Endometrium (tissue), 2 donors: ENCODE data around the gene NAP1L5.

Source experiments
- FAIRE-seq: peaks from 2 replicates; lab custom pipeline; 2012; peaks lifted over from hg19 to GRCh38; lab: Jason Lieb, UNC
- donor health status: control.
- donor health status: control.

Gene NAP1L5

GRCh38 chr4:88697588-88698329, at the start of gene NAP1L5:
Gene NAP1L5, minus strand, starts transcription at chr4:88697829. Its CDS starts 75 bp downstream, at chr4:88697754.
- FAIRE-seq = no peak

GRCh38 chr4:88747351-88747750, 49.7 kb upstream of the NAP1L5 start:
- no peak for FAIRE-seq

DNA sequence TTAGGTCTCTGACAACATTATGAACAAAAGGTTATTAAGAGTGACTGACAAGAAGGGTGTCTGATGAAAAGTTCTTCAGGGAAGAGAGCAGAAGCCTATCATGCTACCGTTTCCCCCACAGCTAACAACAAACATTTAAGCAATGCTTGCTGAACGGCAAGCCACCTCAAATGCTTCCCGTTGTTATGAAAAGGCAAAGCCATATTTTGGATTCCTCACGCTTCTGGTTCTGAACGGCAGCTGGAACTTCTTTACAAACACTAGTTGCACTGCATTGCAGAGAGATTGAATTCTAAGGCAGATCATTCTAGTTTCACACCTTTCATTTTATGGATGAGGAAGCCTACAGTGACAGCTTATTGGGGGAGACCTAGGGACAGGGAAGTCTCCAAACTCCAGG, 48.6 kb upstream of the NAP1L5 start:
- no peak for FAIRE-seq

DNA sequence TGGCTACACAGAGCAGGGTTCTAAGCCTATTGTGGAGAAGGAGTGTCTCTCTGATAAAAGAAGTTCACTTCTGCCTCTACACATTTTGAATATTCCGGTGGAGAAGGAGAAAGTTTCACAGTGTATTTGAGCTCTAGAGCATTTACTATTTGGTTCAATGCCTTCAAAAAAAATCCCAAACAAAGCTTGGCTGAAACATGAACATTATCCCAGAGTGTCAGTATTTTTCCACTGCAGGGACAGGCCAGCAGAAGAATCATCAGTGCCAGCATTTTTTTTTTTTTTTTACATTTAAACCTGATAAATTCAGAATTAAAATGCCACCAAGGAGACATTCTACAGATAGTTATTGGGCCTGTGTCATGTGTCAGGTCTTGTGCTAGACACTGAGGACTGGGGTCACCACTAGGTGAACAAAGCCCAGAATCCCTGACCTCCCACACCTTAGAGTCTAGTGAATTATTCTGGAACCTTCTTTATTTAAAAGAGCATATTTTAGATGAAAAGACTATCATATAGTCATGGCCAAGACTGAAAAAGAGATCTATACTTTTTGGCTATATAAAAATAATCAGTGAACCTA, 48.0 kb upstream of the NAP1L5 start:
- no peak for FAIRE-seq

GRCh38 chr4:88745175-88745574, 47.5 kb upstream of the NAP1L5 start:
- no peak for FAIRE-seq

DNA sequence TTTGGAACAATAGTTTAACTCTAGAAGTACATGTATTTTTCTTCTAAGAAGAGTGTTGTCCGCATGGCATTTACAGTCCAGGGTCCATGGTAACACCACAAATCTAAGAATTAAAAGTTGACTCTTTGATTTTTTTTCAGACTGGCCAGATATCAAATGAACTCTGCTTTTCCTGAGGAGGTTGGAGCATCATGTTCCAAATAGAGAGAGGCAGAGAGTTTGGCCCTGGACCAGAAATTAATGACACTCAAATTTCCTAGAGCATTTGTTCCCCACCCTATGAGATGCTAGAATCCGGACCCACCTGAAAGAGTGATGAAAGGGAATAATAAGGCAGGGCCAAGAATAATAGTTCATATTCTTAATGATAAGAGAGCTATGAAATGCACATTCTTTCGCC, 47.0 kb upstream of the NAP1L5 start:
- FAIRE-seq = no peak

GRCh38 chr4:88743696-88744095, 46.1 kb upstream of the NAP1L5 start:
- no peak for FAIRE-seq

- FAIRE-seq = no peak
These were observed 44.9 kb upstream of the NAP1L5 start for GRCh38 chr4:88742561-88742960.

DNA sequence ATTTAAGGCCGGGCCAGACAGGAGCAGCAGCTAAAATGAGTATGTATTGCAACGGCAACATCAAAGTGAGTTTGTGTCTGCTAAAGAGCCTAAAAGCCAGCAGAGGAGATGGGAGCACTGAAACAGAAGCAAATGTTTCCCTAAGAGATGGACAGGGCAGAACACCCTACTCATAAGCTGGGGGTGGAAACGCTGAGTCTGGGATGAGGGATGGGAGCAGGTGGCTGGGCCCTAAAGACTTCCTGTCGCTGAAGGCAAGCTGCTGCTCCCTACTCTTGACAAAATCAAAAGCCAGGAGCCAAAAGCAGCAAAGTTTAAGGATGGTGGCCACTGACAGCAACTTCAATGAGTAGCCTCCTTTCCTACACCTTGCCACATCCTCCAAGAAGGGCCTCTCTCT, 40.6 kb upstream of the NAP1L5 start:
- no peak for FAIRE-seq

- no peak for FAIRE-seq
These were observed 39.8 kb upstream of the NAP1L5 start for GRCh38 chr4:88737307-88737941.

DNA sequence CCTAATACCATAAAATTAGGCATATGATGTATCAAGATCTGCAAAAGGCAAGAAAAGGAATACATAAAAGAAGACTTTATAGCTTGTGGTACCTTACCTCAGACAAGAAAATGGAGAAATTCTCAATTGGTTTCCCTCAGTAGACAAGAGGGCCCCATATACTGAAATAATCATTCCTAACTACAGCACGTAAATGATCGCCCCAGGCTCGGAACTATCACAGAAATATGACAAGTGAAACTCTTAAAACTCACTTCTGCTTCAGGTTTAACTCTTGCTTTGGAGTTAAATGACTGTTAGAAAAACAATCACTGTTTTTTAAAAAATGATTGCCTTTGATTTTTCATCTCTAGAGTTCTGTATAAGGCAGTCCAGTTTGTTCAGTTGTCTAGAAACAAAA, 38.6 kb upstream of the NAP1L5 start:
- no peak for FAIRE-seq

DNA sequence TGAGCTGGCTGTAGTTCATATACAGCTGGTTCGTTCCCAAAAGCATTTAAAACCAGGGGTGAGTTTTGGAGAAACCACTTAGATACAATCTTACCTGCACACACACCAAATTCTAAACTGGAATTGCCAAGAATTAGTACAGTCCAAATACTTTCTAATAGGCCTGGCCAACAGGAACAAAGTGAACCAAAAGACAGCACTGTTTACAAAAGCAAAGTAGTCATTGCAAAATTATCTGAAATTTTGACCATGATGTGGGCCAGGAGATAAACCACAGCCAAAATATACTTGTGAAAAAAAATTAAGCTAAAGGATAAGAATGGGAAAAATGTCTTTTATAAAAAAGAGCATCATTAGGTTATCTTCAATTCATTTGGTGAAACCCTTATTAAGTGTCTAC, 37.9 kb upstream of the NAP1L5 start:
- no peak for FAIRE-seq

DNA sequence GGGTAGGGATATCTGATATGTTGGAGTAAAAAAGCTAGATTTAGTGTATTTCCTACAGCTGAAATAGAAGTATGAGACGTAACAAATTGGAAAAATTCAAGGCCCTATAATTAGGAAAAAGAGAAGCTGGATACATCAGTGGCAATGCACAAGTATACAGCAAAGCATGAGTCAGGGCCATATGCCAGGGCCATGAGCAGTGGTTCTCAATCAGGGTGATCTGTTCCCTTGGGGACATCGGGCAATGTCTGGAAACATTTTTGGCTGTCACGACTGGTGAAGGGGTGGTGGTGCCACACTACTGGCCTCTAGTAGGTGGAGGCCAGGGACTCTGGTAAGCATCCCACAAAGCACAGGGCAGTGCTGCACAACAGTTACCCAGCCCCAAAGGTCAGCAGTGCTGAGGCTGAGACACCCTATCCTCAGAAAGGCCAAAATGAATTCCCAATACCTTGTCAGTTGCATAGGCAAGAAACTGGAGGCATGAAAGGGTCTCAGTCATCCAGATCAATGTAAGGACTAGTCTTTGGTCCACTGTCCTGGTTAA, 36.8 kb upstream of the NAP1L5 start:
- no peak for FAIRE-seq

DNA sequence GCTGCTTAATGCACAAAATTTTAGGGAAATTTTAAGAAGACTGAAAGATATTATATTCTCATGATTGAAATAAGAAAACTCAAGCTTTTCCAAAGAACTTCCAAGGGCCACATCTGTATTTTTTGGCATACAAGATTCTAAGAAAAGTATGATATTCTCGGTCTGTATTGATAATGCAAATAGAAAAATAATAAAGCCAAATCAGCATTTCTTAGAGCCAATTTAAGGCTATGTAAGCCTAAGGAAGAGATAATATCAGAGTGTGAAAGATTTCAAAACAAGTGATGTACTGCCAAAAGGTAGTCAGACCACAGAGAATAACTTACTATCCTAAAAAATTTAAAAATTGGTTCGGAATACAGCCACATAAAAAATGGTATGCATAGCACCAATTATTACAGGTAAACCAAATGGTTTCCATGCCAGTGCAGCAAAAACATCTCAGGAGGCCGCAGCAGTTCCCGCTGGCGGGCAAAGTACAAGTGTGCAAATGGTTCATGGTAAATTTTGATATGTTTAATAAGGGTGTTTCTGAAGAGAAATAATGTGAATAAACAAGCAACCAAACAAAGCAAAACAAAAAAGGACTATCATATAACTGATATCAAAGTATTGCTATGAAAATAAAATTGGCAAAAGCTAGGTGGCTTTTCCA, 35.2 kb upstream of the NAP1L5 start:
- FAIRE-seq = no peak

- no peak for FAIRE-seq
These were observed 33.8 kb upstream of the NAP1L5 start for GRCh38 chr4:88731381-88731780.

- FAIRE-seq = no peak
These were observed 33.2 kb upstream of the NAP1L5 start for GRCh38 chr4:88730811-88731210.

DNA sequence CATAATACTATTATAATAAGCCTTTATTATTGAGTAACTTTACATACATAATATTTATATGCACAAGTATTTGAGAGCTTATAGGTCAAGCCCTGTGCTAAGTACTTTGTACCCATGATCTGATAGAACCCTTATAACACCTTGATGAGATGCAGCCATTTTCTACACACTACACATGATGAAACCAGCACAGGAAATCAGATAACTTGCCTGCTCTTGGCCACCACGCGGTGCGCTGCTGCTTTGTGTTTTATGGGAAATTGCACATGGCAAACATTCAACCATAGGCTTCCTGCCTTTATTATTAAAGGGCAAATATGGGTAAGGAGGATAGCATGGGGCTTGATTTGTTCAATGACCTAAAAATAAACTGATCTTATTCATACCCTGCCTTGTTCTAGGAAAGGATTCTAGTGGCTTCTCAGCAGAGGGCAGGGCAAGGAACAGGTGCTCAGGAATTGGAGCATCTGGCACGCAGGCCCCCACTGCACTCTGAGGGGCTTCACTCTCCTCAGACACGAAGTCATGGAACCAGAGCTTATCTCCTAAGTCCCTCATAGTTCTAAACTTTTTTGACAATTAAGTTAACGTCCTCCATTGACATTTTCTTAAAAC, 31.6 kb upstream of the NAP1L5 start:
- FAIRE-seq = no peak

DNA sequence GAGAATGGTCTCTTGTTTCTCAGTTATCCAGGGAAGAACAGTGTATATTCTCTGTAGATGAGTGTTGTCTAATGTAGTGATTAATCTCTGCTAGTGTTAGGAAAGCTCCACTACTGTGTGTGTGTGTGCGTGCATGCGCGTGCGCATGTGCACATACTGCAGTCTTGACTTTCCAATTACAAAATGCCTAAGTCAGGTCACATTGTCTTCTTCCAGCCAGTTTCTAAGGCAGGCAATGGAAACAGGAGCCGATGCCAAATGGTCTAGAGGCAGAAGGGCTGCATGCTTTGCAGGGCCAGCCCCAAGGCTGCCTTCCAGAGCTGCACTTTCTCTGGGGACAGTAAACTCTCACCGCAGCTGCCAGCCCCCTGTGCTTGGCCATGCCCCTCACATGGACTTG, 30.5 kb upstream of the NAP1L5 start:
- FAIRE-seq = no peak

DNA sequence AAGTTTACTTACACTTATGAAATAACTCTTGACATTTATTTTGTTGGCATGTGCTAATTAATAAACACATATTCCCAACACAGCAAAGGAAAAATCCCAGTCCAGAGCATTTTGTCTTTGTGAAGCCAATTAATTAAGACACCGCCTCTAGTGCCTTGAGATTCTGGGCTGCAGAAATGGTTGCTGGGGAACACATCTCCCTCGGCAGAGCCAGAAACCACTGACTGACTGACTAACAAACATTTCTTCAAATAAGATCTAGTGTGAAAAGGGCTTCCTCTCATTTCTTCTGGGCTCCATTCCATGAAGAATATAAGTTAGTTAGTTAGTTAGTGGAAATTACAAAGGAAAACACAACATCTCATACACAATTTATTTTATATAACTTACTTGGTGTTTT, 28.4 kb upstream of the NAP1L5 start:
- no peak for FAIRE-seq

GRCh38 chr4:88725143-88725542, 27.5 kb upstream of the NAP1L5 start:
- FAIRE-seq = no peak

DNA sequence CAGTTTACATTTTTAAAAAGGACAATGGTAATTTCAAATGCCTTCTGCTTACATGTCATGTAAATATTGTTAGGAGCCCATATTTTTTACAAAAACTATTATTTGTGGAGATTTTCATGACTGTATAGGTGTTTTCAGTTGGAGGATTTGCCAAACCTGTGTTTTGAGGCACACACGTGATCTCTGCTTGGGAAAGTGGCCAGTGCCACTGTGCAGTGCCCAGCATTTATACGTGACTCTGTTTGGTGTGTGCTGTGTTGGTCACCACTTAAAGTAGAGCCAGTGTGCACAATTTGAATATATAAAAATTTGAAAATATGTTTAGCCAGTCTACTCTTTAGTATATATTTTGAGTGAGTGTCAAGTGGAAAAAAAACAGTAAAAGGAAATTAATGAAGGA, 26.8 kb upstream of the NAP1L5 start:
- FAIRE-seq = no peak

GRCh38 chr4:88722828-88723227, 25.2 kb upstream of the NAP1L5 start:
- FAIRE-seq = no peak
